Activated CD8-positive, alpha-beta memory T cell treated with anti-CD3 and anti-CD28 coated beads, Interleukin-2, amount 50 U/mL, for 24 hours (primary cell): ENCODE data around the gene CHRM2.
"Not testable (repeated sequence)": the region's sequence is repeated elsewhere in the genome, so short reads cannot be mapped to it uniquely, and the experiment has no call there.

Source experiments
- DNase-seq: peaks from one replicate; pipeline ENCODE4 v3.0.0-alpha.2; 2020; ENCODE audit errors: extremely low read depth

CHRM2 gene

DNA sequence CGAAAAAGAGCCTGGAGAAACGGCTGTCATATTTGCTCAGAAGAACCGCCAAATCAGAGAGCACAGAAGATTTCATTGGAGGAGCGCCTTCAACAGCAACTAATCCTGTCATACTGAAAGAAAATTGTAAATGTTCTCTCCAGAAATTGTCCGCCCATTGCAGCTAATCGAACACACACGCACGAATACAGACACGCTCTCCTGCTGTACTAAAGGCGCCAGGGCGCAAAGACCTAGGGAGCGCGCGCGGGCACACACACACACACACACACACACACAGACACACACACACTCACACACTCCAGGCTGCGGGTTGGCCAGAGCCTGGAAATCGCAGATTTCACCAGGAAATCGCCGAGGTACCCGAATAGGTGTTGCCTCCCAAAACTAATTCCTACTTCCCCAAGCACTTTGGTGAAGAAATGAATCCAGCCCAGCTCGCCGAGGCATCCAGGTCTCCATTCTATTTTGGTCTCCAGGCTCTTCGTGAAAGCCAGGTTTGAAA is at the start of gene CHRM2:
Gene CHRM2, plus strand, starts transcription at position 157 of the 505 bp plus-strand sequence. CDS start 146,214 bp downstream, outside the sequence.
- no peak for DNase-seq

DNA sequence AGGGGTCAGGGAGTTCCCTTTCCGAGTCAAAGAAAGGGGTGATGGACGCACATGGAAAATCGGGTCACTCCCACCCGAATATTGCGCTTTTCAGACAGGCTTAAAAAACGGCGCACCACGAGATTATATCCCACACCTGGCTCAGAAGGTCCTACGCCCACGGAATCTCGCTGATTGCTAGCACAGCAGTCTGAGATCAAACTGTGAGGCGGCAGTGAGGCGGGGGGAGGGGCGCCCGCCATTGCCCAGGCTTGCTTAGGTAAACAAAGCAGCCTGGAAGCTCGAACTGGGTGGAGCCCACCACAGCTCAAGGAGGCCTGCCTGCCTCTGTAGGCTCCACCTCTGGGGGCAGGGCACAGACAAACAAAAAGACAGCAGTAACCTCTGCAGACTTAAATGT is 37.1 kb upstream of the CHRM2 start:
- not testable (repeated sequence) for DNase-seq

DNA sequence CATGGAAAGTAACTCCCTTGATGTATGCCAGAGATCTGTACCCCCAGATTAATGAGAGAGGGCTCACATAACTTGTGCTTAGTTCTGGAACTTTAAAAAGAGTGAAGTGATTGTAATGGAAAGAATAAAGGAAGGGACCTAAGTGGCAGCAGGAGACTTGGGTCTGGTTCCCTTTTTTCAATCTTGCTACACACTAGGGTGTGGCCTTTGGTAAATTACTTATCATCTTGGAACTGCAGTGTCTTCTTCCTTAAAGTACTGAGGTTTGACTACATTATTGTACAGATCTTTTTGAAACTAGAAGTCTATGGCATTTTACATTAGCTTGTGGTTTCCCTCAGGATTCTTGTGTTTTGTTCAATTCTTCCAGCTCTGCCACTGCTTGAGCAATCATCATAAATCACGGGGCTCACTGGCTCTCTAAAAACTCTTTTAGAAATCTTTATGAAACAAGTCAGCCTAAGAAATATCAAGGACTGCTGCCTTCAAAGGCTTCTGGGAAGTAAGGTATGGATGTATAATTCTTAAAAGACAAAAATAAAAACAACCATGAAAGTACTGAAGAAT is 22.5 kb upstream of the CHRM2 start:
- DNase-seq = no peak

DNA sequence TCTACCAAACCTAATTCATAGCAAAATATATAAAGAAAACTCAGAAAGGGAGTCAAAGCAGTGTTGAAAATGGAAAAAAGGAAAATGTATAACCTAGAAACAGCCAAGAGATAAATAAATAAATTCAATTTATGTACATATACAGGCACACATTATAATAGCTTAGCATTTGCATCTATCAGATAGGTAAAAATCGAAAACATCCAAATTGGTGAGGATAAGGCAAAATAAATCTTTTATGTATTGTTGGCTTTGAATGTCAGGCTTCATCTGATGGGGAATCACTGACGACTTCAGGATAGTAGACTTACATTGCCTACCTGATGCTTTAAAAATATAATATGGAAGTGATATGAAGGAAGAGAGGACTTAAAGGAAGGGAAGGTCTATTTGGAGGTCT is 20.6 kb upstream of the CHRM2 start:
- DNase-seq = no peak

DNA sequence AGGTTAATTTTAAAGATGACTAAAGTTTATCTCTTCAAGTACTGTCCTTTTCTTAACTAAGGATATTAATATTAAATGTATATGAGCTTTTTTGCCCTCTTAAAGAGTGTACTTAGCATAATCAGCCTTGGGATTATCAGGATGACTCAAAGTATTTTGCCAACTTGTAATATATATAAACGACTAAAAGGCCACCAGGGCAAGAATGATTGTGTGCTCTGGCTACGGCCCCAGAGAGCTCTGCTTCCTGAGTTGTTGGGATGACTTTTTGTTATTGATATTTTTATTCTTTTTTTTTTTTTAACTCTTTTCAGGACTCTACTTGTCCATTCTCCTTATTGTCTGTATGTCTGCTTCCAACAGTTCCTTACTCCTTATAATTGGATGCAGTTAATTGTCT is 14.8 kb upstream of the CHRM2 start:
- no peak for DNase-seq

DNA sequence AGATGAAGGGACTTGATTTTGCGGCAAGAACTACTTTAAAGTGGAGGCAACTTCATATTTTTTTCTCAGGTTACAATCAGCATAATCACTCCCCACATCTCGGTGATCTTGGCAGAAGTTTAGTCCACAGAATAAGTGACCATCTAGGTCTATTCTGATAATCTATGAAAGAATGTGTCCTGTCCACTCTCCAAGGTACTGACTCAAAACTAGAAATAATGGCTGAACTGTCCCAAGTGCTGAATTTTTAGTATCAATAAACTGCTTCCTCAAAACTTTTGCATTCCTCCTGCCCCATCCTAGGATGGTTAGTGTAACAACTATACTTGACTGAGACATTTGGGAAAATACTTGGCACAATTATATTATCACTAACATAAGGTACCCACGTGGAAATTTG is 10.9 kb upstream of the CHRM2 start:
- DNase-seq = no peak

DNA sequence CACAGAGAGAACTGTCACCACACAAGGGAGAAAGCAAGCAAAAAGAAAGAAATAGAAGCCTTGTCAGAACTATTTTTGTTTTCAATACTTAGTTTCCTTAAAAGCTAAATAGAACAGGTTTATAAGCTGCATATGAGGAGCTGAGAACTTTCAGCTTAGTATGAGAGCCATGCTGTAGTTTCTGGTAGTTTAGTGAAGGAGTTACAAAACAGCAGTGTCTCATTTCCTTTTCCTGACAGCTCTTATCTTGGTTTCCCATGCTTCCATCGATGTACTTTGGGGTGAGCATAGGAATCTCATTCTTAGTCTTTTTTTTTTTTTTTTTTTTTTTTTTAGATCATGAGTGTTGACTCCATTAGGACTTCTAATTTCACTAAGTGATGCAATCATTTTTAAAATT is 8.6 kb upstream of the CHRM2 start:
- no peak for DNase-seq

DNA sequence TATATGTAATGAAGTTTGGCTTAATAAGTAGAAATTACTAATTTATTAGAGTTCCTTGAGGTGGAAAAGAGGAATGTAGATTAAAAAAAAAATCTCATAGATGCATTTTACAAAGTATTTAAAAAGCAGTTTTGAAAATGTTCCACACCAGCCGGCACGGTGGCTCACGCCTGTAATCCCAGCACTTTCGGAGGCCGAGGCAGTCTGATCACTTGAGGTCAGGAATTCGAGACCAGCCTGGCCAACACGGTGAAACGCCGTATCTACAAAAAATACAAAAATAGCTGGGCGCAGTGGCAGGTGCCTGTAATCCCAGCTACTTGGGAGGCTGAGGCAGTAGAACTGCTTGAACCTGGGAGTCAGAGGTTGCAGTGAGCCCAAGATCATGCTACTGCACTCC is 3.2 kb upstream of the CHRM2 start:
- DNase-seq = no peak

DNA sequence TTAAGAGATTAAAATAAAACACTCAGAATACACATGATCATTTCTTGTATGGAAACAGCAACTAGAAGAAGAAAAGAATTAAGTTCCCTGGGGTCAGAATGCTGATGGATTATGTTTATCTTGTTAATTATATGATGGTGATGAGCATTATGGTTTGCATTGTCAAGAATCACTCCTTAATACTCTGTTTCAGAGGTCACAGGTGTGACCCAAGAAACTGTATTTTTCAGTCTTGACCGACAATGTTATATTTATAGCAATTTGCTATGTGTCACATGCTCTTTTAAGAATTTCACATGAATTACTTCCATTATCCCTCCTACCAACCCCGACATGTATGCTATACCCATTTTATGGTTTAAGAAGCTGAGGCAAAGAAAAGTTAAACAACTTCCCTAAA is 2.7 kb upstream of the CHRM2 start:
- no peak for DNase-seq

DNA sequence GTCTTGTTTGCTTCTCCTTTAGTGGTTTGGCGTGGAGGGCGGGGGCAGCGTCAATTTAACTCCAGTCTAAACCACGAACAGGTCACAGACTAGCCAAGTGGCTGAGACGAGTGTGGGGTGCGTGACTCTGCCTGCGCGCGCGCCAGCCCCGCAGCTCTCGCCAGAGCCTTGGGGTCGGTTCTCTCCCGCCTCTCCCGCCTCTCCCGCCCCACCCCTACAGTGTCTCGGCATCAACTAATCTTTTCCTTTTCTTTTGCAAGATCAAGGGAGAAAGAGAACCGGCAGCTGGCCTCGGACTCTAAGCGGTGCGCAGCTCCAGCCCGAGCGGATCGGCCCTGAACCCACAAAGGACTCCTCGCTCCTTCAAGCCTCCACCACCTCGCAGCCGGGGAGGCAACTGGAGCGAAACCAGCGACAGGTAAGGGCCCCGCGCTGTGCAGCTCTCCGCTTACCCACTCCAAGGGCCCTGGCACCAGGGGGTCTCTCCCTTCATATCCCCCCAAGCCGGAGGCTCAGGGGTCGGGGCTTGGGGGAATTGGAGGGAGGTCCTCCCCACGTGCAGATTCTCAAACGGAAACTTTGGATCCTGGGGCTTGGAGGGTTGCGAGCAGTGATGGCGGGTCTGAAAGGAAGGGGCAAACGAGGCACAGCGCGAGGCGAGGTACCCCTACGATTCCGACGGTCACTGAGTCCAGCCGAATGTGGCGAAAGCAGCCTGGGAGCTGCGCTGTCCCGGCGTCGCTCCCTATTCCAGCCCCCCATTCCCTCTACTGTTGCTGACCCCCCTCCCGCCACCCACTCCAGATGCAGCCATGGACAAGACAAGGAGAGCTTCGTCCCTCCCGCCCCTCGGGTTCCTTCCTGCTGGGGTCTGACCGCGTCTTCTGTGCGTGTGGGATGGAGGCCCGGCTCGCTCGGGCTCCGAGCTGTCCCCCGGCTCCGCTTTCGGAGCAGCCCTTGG is 829 bp downstream of the CHRM2 start:
- DNase-seq = no peak

DNA sequence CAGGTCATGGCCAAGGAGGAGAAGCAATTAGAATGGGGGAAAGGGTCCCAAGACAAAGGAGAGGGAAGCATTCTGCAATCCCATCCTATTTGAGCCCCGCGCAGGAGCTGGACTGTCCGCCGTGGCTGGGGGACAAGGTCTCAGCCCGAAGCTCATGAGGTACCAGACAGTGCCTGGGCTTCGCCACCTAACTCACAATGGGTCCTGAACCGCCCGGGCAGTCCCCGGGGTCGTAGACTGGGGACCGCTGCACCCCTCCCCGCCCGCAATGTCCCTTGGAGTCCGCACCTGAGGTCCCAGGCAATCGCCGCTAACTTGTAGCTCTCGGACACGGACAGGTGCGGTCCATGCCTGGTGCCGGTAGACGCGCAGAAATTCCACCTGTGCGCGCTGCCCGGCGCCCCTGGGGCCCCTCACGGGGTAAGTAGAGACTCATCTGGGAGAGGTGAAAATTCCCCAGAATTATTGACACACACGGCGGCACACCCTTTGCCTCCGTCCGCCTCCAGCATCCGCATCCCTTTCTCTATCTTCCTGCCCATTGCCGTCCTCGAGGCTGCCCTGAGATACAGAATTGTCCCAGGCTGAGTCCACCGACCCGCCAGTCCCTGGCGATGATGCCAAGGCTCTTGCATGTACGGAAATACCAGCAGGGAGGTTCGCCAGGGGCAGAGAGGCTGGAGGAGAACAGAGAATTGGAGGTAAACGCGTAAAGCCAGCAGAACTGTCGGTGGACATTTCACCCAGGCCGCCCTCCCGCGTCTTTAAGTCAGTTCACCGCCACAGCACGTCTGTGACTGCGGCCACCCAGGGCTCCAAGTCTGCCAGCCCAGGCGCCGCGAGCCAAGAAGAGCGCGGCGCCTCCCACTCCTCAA is 1.8 kb downstream of the CHRM2 start:
- no peak for DNase-seq

DNA sequence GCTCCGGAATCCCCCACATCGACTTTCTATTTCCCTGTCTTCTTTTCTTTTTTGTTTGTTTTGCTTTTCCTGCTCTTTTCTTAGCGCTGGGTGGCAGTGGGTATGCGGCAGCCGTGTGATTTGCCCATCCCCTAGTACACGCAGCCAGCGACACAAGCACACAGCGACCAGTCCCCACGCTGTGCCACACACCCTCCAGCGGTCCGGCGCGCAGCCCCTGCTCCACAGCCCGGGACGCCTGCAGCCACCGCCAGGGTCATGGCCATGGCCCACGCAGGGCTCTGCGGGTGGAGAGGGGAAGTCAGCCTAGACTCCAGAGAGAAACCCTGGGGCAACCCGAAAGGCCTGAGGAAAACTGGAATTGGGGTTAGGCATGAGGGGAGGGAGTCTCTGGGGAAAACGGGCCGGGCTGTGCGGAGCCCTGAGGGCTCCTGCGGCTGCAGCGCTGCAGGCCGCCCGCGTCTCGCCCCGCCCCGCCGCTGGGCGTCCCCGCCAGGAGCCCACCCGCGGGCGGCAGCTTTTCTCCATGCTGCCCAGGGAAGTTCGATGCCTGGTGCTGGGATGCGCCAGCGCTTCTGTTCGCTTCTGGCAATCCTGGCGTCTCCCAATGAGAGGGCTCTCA is 2.5 kb downstream of the CHRM2 start:
- DNase-seq = no peak

DNA sequence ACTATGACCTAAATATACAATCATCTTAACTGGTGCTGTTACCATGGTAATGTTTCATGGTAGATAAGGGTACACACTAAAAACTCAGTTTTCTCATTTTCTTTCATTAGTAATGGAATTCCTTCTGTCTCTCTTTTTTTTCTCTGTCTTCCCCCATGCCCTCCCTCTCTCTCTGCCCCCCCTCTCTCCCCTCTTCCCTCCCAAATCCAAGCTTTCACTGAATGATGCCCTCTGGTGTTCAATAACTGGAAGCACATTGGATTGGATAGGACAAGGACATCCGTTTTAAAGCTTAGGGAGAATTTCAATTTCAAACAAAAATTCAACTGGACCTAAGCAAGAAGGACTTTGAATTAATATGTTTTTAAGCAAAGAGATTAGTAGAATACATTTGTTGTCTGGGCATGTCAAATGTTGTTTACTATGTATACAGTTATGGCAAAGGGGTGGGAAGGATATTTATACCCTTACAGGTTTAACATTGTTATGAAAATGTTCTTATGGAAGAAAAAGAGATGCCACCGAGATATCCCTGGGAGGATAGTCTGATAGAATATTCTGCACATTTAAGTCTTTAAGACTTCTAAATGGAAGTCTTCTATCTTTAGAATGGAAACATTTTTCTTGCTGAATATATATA is 6.1 kb downstream of the CHRM2 start:
- no peak for DNase-seq

DNA sequence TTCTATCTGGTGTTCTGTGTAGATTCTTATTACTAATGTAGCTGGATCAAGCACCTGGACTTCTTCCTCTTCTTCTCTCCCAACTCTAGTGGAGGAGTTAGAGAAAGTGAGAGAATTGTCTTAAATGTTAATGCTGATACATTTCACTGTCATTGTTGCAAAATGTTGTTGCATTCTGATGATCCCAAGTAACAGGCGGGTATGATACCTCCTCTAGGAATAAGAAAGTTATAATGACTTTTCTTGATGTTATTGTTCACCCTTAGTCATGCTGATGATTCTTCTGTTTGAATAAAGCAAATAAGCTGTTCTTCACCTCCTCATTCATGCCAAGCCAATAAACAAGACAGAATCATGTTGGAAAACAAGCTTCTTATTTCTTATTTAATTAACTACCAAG is 9.1 kb downstream of the CHRM2 start:
- DNase-seq = no peak

DNA sequence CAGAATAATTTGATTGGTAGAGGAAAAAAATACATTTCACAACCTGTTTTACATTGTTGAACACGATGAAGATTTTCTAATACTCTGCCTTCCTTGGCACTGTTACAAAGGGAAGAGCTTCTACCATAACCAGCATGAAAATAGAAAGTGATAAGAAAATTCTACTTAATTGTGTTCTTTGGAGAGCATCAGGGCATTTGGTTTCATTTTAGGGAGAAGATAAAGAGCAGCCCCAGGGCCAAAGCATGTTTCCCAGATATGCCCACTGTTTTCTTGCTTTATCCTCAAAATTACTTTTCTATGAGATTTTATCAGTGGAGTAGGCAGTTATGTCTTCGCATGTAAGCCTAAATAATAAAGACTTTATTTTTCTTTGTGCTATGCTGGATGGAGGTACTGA is 9.5 kb downstream of the CHRM2 start:
- no peak for DNase-seq

DNA sequence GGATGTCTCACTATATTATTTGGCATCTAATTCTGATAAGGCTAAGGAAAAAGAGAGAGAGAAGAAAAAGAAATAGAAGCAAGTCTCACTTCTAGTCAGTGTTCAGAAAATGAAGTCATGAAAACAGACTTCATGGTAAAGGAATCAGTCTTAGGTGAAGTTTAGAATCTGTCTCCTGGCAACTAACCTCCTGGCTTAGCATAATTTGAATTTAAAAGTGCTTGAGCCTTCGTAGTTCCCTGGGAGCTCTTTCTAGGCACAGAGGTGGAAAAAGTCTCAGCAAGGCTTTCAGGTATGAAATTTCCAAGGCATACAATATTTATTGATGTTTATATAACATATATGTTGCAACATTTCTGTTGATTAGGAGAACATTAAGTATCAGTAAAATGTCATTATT is 10.4 kb downstream of the CHRM2 start:
- no peak for DNase-seq

DNA sequence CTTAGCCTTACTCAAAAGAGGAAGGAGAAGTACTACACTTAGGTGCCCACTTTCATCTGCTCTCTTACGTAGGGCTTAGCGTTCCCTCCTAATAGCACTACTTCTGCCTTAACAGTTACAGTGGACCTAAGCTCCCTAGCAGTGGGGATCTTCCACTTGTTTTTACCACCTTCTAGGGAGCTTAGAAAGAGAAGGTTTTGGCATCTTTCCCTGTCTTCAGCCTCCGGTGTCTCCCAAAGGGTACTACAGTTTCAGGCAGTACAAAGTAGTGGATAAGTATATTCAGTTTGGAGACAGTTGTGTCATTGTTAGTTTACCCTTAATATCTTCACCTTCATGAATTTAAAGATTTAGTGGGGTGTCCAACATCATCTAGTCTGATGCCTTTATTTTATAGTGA is 14.6 kb downstream of the CHRM2 start:
- DNase-seq = no peak

DNA sequence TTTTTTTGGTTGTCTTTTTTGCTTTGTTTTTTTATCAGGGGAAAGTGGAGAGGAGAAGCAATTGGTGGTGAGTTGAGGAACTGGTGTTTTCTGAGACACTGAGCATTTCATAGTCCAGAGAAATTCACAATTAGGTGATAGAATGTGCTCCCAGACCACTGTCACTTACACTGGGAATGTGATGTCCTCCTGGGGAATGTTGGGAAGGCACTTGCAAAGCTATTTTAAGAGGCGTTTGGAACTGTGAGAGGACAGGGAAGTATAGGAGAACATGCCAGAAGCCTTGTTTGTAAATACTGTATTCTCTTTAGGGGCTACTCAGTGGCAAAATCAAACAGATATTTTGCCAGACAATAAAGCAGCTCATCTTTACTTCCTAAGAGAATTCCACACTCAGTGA is 16.0 kb downstream of the CHRM2 start:
- no peak for DNase-seq

DNA sequence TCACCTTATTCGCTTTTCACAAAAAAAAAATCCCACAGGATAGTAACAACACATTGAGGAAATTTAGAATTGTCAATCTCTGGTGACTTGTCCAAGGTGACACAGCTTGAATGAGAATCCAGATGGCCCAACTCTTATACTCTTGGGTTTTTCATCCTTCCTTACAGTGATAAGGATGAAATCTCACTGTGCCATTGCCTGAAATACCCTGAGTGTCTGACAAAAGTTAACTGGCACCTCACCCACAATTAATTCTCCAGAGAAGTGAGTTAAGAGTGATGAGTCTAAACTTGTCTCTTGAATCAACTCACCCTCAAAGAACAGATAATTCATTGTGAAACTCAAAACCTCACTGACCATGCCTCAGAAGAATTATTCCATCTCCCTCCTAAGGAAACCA is 18.9 kb downstream of the CHRM2 start:
- no peak for DNase-seq

DNA sequence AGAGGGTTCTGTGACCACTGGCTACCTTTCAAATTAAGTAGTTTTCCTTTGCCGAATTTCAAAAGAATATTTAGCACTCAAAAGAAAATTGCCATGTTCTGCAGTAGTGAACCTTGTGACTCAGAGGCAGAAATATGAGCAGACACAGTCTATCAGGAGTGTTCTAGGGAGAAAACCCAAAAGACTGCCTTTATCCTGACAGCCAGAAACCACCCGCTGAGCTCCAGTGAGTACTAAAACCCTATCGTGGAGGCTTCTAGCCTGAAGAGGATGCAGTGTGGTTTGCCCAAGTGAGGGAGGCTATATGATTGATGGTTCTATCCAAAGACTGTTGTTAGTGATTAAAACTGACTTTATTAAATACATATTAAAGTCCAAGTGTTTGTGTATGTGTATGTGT is 21.9 kb downstream of the CHRM2 start:
- no peak for DNase-seq

DNA sequence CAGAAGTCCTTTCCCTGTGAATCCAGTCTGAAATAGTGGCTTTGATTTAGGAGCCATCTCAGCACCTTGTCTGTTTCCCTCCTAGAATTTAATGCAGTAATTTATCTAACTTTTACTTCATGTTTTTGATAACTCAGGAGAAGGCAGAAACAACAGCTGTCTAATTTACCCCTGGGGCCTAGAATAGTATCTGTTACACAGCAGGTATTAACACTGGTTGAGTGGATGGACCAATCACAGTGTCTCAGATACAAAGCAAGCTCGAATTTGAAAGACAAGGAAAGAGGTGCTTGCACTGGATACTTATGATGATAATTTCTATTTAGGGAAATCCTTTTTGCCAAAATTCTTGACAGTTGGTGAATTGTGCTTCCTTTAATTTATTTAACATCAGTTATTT is 23.4 kb downstream of the CHRM2 start:
- DNase-seq = no peak
